WTC11 (cell line): Measurements from ENCODE around the gene MYBL2. TPM values are rescaled to one million over a fixed set of nuclear protein-coding genes. Genes with fewer than 3 reads are reported as not detected.

Experiments
- ATAC-seq: fragments of 200-7000 bp; cut with Tn5 transposase; 2 replicates; pipeline ENCODE4 v1.10.0; 2021; ENCODE audit warnings: mild to moderate bottlenecking, moderate library complexity
- CTCF ChIA-PET: fragments of 300-600 bp; sonication (Branson Sonifier 250); formaldehyde crosslinking; loops from one replicate; lab custom pipeline; 2021; ENCODE audit warnings: antibody characterized with exemption; lab: Charles Lee
- POLR2A ChIA-PET: fragments of 350-600 bp; sonication (Branson Sonifier 250); formaldehyde crosslinking; loops from one replicate; lab custom pipeline; 2021; ENCODE audit warnings: antibody characterized with exemption; lab: Charles Lee
- DNase-seq: peaks from one replicate; pipeline ENCODE4 v3.0.0; 2021; ENCODE audit warnings: low spot score
- H3K27ac Mint-ChIP-seq: 2 replicates; pipeline ENCODE4 v1.8.0; 2021; ENCODE audit warnings: mixed read lengths
- H3K27me3 Mint-ChIP-seq: 2 replicates; pipeline ENCODE4 v1.8.0; 2021; ENCODE audit warnings: low read depth, mild to moderate bottlenecking, moderate library complexity, mixed read lengths
- H3K36me3 Mint-ChIP-seq: 2 replicates; pipeline ENCODE4 v1.8.0; 2021; ENCODE audit warnings: mixed read lengths
- H3K4me1 Mint-ChIP-seq: 2 replicates; pipeline ENCODE4 v1.8.0; 2022; ENCODE audit warnings: mixed read lengths
- H3K4me3 Mint-ChIP-seq: 2 replicates; pipeline ENCODE4 v1.8.0; 2021; ENCODE audit warnings: mild to moderate bottlenecking, moderate library complexity, mixed read lengths
- H3K9me3 Mint-ChIP-seq: 2 replicates; pipeline ENCODE4 v1.8.0; 2021; ENCODE audit warnings: mixed read lengths
- FOXK1 ChIP-seq: sonication (generic); formaldehyde crosslinking; IDR thresholded peaks from 2 replicates; pipeline ENCODE4 v1.8.0; 2022; ENCODE audit warnings: mild to moderate bottlenecking, moderate library complexity, missing genetic modification reagents
- GRHL2 ChIP-seq: fragments of 250-450 bp; sonication (Bioruptor Pico); IDR thresholded peaks from 2 replicates; pipeline ENCODE4 v1.8.0; 2022; ENCODE audit warnings: mild to moderate bottlenecking, moderate library complexity; ENCODE audit not compliant: insufficient replicate concordance, severe bottlenecking
- GTF2I ChIP-seq: fragments of 250-450 bp; sonication (Bioruptor Pico); conservative IDR thresholded peaks from 2 replicates; pipeline ENCODE4 v1.4.0; 2021; ENCODE audit warnings: mild to moderate bottlenecking
- JAZF1 ChIP-seq: fragments of 250-450 bp; sonication (Bioruptor Pico); IDR thresholded peaks from 2 replicates; pipeline ENCODE4 v1.9.0; 2021; ENCODE audit warnings: moderate library complexity, mild to moderate bottlenecking, inconsistent platforms
- KAT7 ChIP-seq: sonication (generic); formaldehyde crosslinking; IDR thresholded peaks from 2 replicates; pipeline ENCODE4 v1.8.1; 2023; ENCODE audit warnings: missing genetic modification reagents, mild to moderate bottlenecking, borderline replicate concordance
- NFATC4 ChIP-seq: fragments of 250-450 bp; sonication (Bioruptor Pico); IDR thresholded peaks from 2 replicates; pipeline ENCODE4 v1.9.0; 2021; ENCODE audit warnings: mild to moderate bottlenecking
- NR1H2 ChIP-seq: sonication (generic); formaldehyde crosslinking; IDR thresholded peaks from 2 replicates; pipeline ENCODE4 v1.9.0; 2021; ENCODE audit warnings: mild to moderate bottlenecking, moderate library complexity, missing genetic modification reagents
- RELA ChIP-seq: sonication (generic); formaldehyde crosslinking; IDR thresholded peaks from 2 replicates; pipeline ENCODE4 v1.8.1; 2022; ENCODE audit warnings: missing genetic modification reagents, mild to moderate bottlenecking, borderline replicate concordance
- SMAD4 ChIP-seq: sonication (generic); formaldehyde crosslinking; IDR thresholded peaks from 2 replicates; pipeline ENCODE4 v1.8.0; 2022; ENCODE audit warnings: mild to moderate bottlenecking, missing genetic modification reagents
- TCF7 ChIP-seq: sonication (generic); formaldehyde crosslinking; IDR thresholded peaks from 2 replicates; pipeline ENCODE4 v1.8.0; 2022; ENCODE audit warnings: mild to moderate bottlenecking, low read depth, missing genetic modification reagents, moderate library complexity
- TEAD1 ChIP-seq: sonication (generic); formaldehyde crosslinking; IDR thresholded peaks from 2 replicates; pipeline ENCODE4 v1.8.0; 2022; ENCODE audit warnings: mild to moderate bottlenecking, missing genetic modification reagents
- TP53 ChIP-seq: sonication (generic); formaldehyde crosslinking; IDR thresholded peaks from 2 replicates; pipeline ENCODE4 v1.8.1; 2023; ENCODE audit warnings: mild to moderate bottlenecking, missing genetic modification reagents
- ZBTB21 ChIP-seq: sonication (generic); formaldehyde crosslinking; IDR thresholded peaks from 2 replicates; pipeline ENCODE4 v1.8.1; 2023; ENCODE audit warnings: mild to moderate bottlenecking, missing genetic modification reagents, borderline replicate concordance
- total RNA-seq: library from RNA; stranded (reverse); gene quantifications from 3 replicates; pipeline ENCODE4 v1.2.3, GENCODE V29; 2021
- TF ChIP-seq, protein P1 (sequence below): fragments of 250-450 bp; sonication (Bioruptor Pico); IDR thresholded peaks from 2 replicates; pipeline ENCODE4 v1.9.0; 2021; ENCODE audit warnings: mild to moderate bottlenecking
- TF ChIP-seq, protein P2 (sequence below): sonication (generic); formaldehyde crosslinking; IDR thresholded peaks from 2 replicates; pipeline ENCODE4 v1.8.0; 2023; ENCODE audit warnings: missing genetic modification reagents
- TF ChIP-seq, protein P3 (sequence below): sonication (generic); formaldehyde crosslinking; IDR thresholded peaks from 2 replicates; pipeline ENCODE4 v1.8.1; 2022; ENCODE audit warnings: missing genetic modification reagents, borderline replicate concordance
- TF ChIP-seq, protein P4 (sequence below): sonication (generic); formaldehyde crosslinking; IDR thresholded peaks from 2 replicates; pipeline ENCODE4 v1.8.0; 2023; ENCODE audit warnings: mild to moderate bottlenecking, missing genetic modification reagents
- TF ChIP-seq, protein P5 (sequence below): fragments of 250-450 bp; sonication (Bioruptor Pico); IDR thresholded peaks from 2 replicates; pipeline ENCODE4 v1.9.0; 2021; ENCODE audit warnings: moderate library complexity, mild to moderate bottlenecking, inconsistent platforms, borderline replicate concordance
- TF ChIP-seq, protein P6 (sequence below): sonication (generic); formaldehyde crosslinking; conservative IDR thresholded peaks from 2 replicates; pipeline ENCODE4 v1.8.1; 2022; ENCODE audit warnings: mild to moderate bottlenecking, missing genetic modification reagents
- TF ChIP-seq, protein P7 (sequence below): sonication (generic); formaldehyde crosslinking; IDR thresholded peaks from 2 replicates; pipeline ENCODE4 v1.8.0; 2023; ENCODE audit warnings: missing genetic modification reagents, mild to moderate bottlenecking, borderline replicate concordance

MYBL2 gene
- total RNA-seq, 1 experiment from 2014 or later: 166 TPM

DNA sequence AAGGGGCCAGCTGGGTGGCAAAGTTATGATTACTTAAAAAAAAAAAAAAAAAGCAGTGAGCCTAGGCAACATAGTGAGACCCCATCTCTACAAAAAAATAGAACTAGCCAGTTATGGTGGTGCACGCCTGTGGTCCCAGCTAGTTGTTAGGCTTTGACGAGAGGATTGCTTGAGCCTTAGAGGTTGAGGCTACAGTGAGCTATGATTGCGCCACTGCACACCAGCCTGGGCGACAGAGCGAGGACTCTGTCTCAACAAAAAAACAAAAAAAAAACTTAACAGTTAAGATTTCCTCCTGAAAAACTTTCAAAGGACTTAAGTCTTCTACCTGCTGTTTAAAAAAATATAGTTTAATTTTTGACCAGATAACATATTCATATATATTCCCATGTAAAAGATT is 57.5 kb downstream of the MYBL2 start (continued):
- TF ChIP-seq, protein P1, sequence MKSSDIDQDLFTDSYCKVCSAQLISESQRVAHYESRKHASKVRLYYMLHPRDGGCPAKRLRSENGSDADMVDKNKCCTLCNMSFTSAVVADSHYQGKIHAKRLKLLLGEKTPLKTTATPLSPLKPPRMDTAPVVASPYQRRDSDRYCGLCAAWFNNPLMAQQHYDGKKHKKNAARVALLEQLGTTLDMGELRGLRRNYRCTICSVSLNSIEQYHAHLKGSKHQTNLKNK (CRISPR knock-in tag): no peak
- TF ChIP-seq ZBTB21: no peak
- TF ChIP-seq KAT7 (CRISPR knock-in tag): no peak
- no peak for TF ChIP-seq JAZF1 (CRISPR knock-in tag)
- TF ChIP-seq, protein P2, sequence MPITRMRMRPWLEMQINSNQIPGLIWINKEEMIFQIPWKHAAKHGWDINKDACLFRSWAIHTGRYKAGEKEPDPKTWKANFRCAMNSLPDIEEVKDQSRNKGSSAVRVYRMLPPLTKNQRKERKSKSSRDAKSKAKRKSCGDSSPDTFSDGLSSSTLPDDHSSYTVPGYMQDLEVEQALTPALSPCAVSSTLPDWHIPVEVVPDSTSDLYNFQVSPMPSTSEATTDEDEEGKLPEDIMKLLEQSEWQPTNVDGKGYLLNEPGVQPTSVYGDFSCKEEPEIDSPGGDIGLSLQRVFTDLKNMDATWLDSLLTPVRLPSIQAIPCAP (CRISPR knock-in tag): no peak
- TF ChIP-seq TEAD1: no peak
- no peak for TF ChIP-seq FOXK1 (CRISPR knock-in tag)
- TF ChIP-seq TP53 (CRISPR knock-in tag): no peak
- TF ChIP-seq SMAD4 (CRISPR knock-in tag): no peak
- TF ChIP-seq GRHL2: no peak
- TF ChIP-seq, protein P3, sequence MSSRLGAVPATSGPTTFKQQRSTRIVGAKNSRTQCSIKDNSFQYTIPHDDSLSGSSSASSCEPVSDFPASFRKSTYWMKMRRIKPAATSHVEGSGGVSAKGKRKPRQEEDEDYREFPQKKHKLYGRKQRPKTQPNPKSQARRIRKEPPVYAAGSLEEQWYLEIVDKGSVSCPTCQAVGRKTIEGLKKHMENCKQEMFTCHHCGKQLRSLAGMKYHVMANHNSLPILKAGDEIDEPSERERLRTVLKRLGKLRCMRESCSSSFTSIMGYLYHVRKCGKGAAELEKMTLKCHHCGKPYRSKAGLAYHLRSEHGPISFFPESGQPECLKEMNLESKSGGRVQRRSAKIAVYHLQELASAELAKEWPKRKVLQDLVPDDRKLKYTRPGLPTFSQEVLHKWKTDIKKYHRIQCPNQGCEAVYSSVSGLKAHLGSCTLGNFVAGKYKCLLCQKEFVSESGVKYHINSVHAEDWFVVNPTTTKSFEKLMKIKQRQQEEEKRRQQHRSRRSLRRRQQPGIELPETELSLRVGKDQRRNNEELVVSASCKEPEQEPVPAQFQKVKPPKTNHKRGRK (CRISPR knock-in tag): no peak

DNA sequence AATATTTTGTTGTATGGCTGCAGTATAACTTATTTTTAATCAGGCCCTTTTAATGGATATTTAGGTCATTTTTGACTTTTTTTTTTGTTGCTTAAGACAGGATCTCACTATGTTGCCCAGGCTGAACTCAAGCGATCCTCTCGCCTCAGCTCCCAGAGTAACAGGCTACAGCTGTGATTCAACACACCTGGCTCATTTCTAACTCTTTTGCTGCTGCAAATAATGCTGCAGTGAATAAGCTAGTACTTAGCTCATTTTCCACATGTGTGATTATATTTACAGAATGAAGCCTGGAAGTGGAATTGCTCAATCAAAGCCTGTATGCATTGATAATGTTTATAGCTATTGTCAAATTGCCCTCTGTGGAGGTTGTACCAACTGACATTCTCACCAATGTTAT is 58.8 kb downstream of the MYBL2 start:
- ChIA-PET POLR2A (no interaction called here), CTCF (interaction anchor here (0.7 to 0.9 kb wide), 2 partner anchors 72 to 277 kb away, joined by 3 read pairs; no protein-coding TSS in a partner anchor)
- Mint-ChIP-seq H3K4me1 (peaks cover 10% of the 10 kb centered on the region), H3K9me3 (peaks cover 3% of the 10 kb centered on the region; the same call in 1 of the 2 replicates), H3K27me3 (no peaks in the 10 kb centered on the region), H3K36me3 (no peaks in the 10 kb centered on the region), H3K4me3 (no peak overlapping the region), H3K27ac (no peak overlapping the region)
- DNase-seq (no peak), ATAC-seq (no peak)
- TF ChIP-seq NFATC4 (CRISPR knock-in tag) (no peak), RELA (no peak), TCF7 (CRISPR knock-in tag) (no peak), SMAD4 (CRISPR knock-in tag) (no peak), GTF2I (CRISPR knock-in tag) (no peak), FOXK1 (CRISPR knock-in tag) (no peak), NR1H2 (CRISPR knock-in tag) (no peak)
- TF ChIP-seq, protein P4, sequence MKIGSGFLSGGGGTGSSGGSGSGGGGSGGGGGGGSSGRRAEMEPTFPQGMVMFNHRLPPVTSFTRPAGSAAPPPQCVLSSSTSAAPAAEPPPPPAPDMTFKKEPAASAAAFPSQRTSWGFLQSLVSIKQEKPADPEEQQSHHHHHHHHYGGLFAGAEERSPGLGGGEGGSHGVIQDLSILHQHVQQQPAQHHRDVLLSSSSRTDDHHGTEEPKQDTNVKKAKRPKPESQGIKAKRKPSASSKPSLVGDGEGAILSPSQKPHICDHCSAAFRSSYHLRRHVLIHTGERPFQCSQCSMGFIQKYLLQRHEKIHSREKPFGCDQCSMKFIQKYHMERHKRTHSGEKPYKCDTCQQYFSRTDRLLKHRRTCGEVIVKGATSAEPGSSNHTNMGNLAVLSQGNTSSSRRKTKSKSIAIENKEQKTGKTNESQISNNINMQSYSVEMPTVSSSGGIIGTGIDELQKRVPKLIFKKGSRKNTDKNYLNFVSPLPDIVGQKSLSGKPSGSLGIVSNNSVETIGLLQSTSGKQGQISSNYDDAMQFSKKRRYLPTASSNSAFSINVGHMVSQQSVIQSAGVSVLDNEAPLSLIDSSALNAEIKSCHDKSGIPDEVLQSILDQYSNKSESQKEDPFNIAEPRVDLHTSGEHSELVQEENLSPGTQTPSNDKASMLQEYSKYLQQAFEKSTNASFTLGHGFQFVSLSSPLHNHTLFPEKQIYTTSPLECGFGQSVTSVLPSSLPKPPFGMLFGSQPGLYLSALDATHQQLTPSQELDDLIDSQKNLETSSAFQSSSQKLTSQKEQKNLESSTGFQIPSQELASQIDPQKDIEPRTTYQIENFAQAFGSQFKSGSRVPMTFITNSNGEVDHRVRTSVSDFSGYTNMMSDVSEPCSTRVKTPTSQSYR: no peak
- TF ChIP-seq, protein P5, sequence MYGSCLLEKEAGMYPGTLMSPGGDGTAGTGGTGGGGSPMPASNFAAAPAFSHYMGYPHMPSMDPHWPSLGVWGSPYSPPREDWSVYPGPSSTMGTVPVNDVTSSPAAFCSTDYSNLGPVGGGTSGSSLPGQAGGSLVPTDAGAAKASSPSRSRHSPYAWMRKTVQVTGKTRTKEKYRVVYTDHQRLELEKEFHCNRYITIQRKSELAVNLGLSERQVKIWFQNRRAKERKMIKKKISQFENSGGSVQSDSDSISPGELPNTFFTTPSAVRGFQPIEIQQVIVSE: no peak
- TF ChIP-seq, protein P6, sequence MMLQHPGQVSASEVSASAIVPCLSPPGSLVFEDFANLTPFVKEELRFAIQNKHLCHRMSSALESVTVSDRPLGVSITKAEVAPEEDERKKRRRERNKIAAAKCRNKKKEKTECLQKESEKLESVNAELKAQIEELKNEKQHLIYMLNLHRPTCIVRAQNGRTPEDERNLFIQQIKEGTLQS (CRISPR knock-in tag): no peak
- TF ChIP-seq, protein P7, sequence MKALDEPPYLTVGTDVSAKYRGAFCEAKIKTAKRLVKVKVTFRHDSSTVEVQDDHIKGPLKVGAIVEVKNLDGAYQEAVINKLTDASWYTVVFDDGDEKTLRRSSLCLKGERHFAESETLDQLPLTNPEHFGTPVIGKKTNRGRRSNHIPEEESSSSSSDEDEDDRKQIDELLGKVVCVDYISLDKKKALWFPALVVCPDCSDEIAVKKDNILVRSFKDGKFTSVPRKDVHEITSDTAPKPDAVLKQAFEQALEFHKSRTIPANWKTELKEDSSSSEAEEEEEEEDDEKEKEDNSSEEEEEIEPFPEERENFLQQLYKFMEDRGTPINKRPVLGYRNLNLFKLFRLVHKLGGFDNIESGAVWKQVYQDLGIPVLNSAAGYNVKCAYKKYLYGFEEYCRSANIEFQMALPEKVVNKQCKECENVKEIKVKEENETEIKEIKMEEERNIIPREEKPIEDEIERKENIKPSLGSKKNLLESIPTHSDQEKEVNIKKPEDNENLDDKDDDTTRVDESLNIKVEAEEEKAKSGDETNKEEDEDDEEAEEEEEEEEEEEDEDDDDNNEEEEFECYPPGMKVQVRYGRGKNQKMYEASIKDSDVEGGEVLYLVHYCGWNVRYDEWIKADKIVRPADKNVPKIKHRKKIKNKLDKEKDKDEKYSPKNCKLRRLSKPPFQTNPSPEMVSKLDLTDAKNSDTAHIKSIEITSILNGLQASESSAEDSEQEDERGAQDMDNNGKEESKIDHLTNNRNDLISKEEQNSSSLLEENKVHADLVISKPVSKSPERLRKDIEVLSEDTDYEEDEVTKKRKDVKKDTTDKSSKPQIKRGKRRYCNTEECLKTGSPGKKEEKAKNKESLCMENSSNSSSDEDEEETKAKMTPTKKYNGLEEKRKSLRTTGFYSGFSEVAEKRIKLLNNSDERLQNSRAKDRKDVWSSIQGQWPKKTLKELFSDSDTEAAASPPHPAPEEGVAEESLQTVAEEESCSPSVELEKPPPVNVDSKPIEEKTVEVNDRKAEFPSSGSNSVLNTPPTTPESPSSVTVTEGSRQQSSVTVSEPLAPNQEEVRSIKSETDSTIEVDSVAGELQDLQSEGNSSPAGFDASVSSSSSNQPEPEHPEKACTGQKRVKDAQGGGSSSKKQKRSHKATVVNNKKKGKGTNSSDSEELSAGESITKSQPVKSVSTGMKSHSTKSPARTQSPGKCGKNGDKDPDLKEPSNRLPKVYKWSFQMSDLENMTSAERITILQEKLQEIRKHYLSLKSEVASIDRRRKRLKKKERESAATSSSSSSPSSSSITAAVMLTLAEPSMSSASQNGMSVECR (CRISPR knock-in tag): no peak
